Brain pericyte (primary cell): ENCODE results near the gene CD70.
"Not testable (repeated sequence)": the region's sequence is repeated elsewhere in the genome, so short reads cannot be mapped to it uniquely, and the experiment has no call there.

Source experiments
- DNase-seq: peaks from one replicate; pipeline ENCODE4 v3.0.0-alpha.2; 2012; ENCODE audit warnings: low read depth, low spot score

The CD70 gene

GRCh38 chr19:6590827-6591319 lies at the start of gene CD70:
Gene CD70 (minus strand): TSS chr19:6591150. CDS start chr19:6591002, 148 bp downstream.
- no peak for DNase-seq

- not testable (repeated sequence) for DNase-seq
Observed at GRCh38 chr19:6640333-6640732, 49.4 kb upstream of the CD70 start.

GRCh38 chr19:6639439-6639838 lies 48.5 kb upstream of the CD70 start:
- no peak for DNase-seq

GRCh38 chr19:6633456-6633813 lies 42.5 kb upstream of the CD70 start:
- DNase-seq, result not testable (repeated sequence)

GRCh38 chr19:6632747-6633455 lies 42.0 kb upstream of the CD70 start:
- DNase-seq, result not testable (repeated sequence)

- no peak for DNase-seq
Observed at GRCh38 chr19:6632002-6632621, 41.2 kb upstream of the CD70 start.

- DNase-seq, result no peak
Observed at GRCh38 chr19:6626764-6627163, 35.8 kb upstream of the CD70 start.

GRCh38 chr19:6617374-6617773 lies 26.4 kb upstream of the CD70 start:
- no peak for DNase-seq

- DNase-seq, result no peak
Observed at GRCh38 chr19:6616011-6616410, 25.1 kb upstream of the CD70 start.

- no peak for DNase-seq
Observed at GRCh38 chr19:6613711-6614110, 22.8 kb upstream of the CD70 start.

GRCh38 chr19:6610934-6611852 lies 20.2 kb upstream of the CD70 start:
- DNase-seq, result no peak

- no peak for DNase-seq
Observed at GRCh38 chr19:6608940-6609339, 18.0 kb upstream of the CD70 start.

GRCh38 chr19:6608146-6608545 lies 17.2 kb upstream of the CD70 start:
- DNase-seq, result not testable (repeated sequence)

- DNase-seq, result not testable (repeated sequence)
Observed at GRCh38 chr19:6606276-6607070, 15.5 kb upstream of the CD70 start.

GRCh38 chr19:6604906-6605305 lies 14.0 kb upstream of the CD70 start:
- no peak for DNase-seq

GRCh38 chr19:6602729-6603114 lies 11.8 kb upstream of the CD70 start:
- no peak for DNase-seq

- DNase-seq, result not testable (repeated sequence)
Observed at GRCh38 chr19:6601537-6602052, 10.6 kb upstream of the CD70 start.

GRCh38 chr19:6600951-6601536 lies 10.1 kb upstream of the CD70 start:
- not testable (repeated sequence) for DNase-seq

GRCh38 chr19:6599866-6600454 lies 9.0 kb upstream of the CD70 start:
- DNase-seq, result no peak

- not testable (repeated sequence) for DNase-seq
Observed at GRCh38 chr19:6598254-6598892, 7.4 kb upstream of the CD70 start.
